GM21825 (cell line): Measurements from ENCODE around the gene NEU2.
"Not testable (repeated sequence)": the region's sequence is repeated elsewhere in the genome, so short reads cannot be mapped to it uniquely, and the experiment has no call there.

Source experiments
- ATAC-seq: cut with Tn5 transposase; IDR thresholded peaks from one replicate; pipeline ENCODE4 v1.9.1; 2021; ENCODE audit warnings: mild to moderate bottlenecking, moderate library complexity; ENCODE audit not compliant: unreplicated experiment

NEU2 gene

DNA sequence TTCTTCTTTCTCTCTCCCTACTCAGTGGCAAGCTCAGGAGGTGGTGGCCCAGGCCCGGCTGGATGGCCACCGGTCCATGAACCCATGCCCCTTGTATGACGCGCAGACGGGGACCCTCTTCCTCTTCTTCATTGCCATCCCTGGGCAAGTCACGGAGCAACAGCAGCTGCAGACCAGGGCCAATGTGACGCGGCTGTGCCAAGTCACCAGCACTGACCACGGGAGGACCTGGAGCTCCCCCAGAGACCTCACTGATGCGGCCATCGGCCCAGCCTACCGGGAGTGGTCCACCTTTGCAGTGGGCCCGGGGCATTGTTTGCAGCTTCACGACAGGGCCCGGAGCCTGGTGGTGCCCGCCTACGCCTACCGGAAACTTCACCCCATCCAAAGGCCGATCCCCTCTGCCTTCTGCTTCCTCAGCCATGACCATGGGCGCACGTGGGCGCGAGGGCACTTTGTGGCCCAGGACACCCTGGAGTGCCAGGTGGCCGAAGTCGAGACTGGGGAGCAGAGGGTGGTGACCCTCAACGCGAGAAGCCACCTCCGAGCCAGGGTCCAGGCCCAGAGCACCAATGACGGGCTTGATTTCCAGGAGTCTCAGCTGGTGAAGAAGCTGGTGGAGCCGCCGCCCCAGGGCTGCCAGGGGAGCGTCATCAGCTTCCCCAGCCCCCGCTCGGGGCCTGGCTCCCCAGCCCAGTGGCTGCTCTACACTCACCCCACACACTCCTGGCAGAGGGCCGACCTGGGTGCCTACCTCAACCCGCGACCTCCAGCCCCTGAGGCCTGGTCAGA, 1.8 kb downstream of the NEU2 start:
- no peak for ATAC-seq

DNA sequence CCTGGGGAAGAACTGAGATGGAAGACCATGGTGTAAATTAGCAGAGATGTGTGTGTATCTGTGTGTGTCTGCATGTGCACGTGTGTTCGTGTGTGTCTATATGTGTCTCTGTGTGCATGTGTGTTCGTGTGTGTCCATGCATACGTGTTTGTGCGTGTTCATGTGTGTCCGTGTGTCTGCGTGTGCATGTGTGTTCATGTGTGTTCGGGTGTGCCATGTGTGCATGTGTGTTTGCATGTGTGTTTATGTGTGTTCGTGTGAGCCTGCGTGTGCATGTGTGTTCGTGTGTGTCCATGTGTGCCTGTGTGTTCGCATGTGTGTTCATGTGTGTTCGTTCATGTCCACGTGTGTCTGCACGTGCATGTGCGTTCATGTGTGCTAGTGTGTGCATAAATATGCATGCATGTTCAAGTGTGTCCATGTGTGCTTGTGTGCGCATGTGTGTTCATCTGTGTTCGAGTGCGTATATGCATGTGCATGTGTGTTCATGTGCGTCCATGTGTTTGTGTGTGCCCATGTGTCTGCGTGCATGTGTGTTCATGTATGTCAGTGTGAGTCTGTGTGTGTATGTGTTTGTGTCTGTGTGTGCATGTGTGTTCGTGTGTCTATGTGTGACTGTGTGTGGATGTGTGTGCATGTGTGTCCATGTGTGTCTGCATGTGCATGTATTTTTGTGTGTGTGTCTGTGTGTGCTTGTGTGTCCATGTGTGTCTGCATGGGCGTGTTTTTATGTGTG, 3.1 kb downstream of the NEU2 start:
- ATAC-seq, result no peak

DNA sequence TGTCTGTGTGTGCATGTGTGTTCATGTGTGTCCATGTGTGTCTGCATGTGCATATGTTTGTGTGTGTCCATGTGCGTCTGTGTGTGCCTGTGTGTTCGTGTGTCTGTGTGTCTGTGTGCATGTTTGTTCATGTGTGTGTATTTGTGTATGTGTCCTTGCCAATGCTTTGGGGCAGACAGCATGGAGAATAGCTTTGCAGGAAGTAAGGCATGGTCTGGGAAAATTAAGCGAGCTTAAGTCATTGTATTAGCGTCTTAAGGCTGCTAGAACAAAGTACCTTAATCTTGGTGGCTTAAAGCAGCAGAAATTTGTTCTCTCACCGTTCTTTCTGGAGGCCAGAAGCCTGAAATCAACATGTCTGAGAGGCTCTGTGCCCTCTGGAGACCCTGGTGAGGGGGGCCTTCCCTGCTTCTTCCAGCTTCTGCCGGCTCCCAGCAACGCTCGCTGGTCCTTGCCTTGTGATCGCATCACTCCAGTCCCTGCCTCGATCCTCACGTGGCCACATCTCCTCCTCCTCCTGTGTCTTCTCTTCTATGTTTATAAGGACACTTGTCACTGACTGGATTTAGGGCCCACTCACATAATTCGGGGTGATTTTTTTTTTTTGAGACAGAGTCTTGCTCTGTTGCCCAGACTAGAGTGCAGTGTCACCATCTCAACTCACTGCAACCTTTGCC, 3.8 kb downstream of the NEU2 start:
- no peak for ATAC-seq

DNA sequence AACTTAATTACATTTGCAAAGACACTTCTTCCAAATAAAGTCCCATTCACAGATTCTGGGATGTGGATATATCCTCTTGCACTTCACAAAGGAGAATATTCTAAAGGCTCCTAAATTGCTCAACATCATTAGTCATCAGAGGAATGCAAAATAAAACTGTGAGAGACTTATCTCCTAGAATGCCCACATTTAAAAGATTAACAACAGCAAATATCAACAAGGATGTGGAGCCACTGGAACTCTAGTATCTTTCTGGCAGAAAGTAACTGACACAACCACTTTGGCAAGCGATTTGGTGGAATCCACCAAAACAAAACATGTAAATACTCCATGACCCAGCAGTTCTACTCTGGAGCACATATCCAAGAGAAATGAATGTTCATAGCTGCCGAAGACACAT, 4.6 kb downstream of the NEU2 start:
- ATAC-seq, result no peak

DNA sequence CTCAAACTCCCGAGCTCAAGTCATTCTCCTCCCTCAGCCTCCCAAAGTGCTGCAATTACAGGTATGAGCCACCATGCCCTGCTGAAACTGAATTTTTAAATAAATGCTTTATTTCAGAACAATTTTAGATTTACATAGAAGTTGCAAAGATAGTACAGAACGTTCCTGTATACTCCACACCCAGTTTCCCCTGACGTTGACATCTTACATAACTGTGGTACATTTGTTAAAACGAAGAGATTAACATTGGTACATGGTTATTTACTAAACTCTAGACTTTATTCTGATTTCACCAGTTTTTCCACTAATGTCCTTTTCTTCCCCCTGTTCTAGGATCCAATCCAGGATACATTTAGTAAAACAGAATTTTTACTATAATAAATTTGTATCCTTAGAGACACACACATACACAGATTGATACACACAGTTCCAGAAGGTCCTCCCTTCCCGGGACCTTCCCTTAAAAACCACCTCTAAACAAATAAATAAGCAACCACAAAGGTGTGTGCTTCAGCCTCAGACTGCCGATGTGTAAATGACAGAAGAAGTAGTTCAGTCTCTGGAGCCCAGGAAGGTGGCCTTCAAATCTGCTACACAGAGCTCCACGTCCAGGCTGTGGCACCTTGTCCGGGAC, 6.9 kb downstream of the NEU2 start:
- no peak for ATAC-seq

DNA sequence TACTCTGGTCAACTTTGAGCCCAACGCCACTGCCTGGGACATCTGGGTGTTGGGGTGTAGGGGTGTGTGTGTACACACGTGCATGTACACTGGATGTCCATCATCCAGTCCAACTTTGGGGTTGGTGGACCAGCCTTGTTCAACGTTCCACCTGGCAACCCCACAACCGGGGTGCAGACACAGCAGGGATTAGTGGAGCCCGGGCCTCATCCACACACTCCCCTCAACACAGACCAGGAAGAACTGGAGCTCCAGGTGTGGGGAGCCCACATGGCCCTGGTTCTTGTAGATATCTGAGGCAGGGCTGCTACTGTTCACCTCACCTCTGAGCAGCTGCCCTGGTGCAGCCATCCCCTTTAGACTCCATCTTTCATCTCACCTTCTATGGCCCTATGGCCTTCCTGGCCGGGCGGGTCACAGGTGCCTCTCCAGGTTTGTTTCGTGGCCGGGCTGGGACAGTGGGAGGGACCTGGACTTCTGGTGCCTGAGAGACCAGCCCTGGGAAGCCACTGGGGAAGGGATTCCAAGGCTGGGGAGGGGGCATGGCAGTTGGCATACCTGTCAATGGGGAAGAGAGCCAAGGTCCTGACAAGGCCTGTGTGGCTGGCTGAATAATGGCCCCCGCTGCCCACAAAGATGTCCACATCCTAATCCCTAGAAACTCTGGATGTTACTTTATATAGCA, 7.5 kb downstream of the NEU2 start:
- no peak for ATAC-seq

DNA sequence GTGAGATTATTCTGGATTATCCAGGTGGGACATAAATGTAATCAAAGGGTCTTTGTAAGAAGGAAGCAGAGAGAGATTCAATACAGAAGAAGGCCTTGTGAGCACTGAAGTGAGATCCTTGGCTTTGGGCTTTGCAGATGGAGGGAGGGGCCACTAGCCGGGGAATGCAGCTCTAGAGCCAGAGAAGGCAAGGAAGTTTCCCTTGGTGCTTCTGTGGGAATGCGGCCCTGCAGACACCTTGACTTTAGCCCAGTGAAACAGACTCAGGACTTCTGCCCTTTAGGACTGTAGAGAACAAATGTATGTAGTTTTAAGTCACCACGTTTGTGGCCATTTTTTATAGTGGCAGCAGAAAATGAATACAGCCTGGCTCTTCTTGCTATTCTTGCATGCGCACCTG, 8.1 kb downstream of the NEU2 start:
- no peak for ATAC-seq

DNA sequence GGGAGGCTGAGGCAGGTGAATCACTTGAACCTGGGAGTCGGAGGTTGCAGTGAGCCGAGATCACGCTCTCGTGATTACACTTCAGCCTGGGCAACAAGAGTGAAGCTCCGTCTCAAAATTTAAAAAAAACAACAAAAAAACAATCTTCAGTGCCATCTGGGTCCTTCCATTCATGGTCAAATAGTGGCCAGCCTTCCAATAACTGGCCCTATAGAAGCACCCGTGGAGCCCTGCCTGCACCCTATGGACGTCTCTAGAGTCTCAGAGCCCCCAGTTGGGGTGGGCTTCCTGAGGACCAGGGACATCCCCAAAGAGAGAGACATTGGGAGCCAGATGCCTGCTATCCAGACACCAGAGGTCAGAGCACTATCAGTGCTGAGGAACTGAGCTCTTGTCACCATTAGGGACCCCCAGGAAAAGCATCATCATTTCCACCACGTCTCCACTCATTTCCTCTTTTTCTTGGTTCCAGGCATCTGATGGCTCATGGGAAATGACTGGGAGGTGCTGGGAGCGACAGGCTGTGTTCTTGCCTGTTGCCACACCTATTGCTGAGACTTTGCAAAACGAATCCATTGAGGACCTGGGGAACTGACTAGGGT, 9.4 kb downstream of the NEU2 start:
- no peak for ATAC-seq

DNA sequence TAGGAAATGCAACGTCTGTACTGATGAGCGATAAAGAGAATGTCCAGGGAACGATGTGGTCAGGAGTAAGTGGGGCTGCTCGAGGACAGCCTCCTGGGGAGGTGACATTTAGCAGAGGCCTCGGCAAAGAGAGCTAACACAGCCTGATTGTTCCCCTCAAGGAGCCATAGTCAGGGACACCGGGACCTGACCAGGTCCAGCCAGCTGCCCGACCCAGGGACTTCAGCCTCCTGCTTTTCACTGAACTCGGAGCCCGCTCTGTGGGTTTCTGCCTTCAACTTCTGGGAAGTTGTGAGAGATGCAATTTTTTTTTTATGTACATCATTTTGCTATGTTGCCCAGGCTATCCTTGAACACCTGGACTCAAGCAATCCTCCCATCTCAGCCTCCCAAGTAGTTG, 10.1 kb downstream of the NEU2 start:
- no peak for ATAC-seq

DNA sequence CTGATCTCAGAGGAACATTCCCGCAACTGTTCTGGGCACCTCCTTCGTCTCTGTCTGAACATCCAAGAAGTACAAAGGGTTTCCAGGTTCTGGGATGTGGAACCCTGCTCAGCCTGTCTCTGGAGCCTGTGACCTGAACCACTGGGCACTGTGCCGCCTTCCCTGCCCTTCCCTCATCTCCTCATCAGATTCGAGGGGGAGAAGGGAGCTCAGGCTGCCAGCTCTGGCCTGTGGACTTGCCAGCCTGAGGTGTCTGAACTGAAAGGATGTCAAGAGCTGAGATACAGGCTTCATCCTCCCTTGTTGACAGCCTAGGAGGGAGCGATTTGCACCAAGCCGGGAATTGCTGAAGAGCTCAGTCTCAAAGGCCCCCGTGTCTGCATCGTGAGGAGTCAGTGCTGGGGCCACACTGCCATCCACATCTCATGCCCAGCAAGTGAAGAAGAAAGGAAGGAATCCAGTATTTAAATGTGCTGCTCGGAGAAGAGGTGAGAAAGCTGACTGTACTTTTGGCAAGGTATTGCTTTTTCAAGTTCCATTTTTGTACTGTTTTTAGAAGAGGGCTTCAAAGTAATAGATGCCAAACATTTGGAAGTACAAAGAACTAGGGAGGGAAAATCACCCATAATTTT, 12.6 kb downstream of the NEU2 start:
- ATAC-seq, result no peak

DNA sequence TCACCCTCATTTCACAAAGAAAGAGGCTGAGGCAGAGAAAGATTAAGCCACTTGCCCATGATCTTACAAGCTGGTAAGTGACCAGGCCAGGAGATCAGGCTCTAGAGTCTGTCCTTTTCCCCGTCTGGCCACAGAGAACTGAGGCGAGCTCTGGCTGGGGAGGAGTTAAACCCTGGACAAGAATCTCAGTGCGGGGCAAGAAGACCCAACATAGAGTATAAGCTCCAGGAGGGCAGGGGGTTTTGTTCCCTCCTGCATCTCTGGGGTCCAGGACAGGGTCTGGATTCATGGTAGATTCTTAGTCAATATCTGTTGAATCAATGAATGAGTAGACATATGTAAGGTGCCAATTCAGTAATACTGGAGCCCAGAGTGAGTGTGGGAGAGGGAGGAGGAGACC, 14.7 kb downstream of the NEU2 start:
- no peak for ATAC-seq

DNA sequence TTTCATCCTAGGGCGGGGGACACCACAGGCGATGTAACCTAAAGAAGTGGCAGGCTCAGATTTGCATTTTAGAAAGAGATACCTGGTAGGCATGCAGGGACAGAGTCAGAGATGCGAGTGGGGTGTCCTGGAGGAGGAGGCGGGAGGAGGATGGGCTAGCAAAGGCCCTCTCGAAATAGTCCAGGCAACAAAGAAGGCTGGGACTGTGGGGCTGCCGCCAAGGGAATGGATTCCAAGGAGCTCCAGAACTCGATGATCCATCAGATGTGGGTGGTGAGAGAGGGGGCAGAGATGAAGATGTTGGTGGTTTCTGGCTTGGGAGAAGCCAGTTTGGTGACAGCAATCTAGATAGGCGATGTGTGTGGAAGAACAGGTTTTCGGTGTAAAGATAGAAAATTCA, 15.2 kb downstream of the NEU2 start:
- ATAC-seq, result no peak

DNA sequence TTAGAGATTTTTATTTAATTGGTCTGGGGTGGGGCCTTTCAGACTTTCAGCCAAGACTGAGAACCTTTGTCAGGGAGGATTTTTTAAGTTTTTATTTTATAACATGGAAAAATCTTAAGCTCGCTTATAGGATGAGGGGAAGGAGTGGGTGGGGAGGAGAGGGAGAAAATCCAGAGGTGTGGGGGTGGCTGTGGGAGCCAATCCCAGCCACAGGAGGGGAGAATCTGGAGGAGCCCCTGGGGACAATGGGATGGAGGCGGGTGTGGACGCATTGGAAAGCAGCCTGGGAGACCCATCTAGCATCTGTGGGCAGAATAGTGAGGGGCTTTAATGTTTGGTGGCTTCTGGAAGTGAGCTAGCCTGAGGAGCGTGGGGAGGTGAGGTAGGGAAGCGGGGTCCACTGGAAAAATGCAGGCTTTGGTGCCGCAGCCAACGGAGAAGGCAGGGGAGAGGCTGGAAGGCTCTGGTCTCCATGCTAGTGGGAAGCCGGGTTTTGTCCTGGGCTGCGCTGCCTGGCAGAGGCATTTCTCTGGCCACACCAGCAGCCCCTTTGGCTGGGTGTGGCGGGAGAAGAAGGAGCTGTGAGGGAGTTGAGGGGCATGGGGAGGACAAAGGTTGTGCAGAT, 16.2 kb downstream of the NEU2 start:
- ATAC-seq, result no peak

DNA sequence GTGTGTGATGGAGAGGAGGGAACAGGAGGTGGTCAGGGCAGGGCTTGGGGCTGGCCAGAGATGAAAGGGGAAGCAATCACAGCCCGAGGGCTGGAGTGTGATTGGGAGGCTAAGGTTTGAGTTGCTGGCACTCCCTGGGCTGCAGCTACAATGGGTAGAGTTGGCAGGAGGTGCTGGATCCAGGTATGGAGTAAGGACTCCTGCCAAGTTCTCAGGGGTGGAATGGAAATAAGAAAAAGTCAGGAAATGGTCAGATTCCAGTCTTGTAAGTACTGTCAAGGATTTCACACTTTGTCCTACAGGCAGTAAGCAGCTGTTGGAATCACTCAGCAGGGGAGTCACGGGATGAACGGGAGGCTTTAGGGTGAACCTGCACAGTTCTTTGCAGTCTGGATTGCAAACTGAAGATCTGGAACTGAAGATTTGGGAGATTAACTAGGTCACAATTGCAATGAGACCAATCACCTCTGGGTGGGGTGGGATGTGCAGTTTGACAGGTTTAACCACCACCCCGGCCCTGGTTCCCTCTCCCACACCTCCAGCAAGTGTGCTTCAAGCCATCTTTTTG, 16.8 kb downstream of the NEU2 start:
- no peak for ATAC-seq

DNA sequence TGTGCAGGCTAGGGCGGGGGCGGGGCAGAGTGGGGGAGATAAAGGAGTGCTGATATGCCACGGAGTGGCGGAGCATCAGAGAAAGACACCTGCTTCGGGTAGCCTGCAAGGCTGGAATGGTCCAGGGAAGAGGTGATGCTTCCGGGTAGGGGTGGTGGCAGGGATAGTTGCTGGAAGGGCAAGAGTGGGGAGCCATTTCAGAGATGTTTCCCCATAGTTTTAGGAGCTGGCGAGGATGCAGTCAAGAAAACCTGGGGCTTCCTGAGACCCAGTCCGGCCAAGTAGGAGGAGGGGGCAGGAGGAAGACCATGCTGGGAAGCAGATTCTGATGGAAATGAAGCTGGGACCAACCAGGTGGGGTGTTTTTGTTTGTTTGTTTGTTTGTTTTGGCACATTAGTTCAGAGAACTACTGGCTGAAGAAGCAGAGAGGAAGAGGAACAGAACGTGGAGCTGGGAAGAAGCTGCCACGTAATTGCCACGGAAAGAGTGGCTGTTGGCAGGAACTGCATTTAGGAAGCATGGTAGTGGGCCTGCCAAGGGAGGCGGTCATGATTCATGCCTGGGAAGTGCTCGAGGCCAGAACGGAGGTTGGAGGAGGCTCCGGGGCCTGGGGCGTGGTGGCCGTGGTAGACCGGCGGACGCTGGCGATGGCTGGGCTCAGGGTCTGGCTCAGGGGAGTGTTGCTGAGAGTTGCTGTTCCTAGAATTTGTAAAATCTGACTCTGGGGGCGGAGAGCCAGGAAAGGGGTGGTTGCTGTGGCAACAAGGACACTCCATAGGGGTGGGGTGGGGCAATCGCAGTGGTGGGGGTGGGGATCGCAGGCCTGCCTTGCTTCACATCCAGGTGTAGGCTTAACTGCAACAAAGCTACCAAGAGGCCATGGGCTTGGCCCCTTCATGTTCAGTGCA, 19.0 kb downstream of the NEU2 start:
- no peak for ATAC-seq

DNA sequence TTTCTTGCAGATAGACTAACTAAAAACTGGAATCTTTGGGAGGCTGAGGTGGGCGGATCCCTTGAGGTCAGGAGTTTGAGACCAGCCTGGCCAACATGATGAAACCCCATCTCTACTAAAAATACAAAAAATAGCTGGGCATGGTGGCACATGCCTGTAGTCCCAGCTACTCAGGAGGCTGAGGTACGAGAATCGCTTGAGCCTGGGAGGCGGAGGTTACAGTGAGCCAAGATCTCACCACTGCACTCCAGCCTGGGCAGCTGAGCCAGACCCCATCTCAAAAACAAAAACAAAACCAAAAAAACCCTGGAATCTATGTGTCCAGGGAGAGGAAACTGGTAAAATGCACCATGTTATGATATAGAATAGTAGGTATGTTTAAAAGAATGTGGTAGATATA, 20.0 kb downstream of the NEU2 start:
- ATAC-seq, result not testable (repeated sequence)

DNA sequence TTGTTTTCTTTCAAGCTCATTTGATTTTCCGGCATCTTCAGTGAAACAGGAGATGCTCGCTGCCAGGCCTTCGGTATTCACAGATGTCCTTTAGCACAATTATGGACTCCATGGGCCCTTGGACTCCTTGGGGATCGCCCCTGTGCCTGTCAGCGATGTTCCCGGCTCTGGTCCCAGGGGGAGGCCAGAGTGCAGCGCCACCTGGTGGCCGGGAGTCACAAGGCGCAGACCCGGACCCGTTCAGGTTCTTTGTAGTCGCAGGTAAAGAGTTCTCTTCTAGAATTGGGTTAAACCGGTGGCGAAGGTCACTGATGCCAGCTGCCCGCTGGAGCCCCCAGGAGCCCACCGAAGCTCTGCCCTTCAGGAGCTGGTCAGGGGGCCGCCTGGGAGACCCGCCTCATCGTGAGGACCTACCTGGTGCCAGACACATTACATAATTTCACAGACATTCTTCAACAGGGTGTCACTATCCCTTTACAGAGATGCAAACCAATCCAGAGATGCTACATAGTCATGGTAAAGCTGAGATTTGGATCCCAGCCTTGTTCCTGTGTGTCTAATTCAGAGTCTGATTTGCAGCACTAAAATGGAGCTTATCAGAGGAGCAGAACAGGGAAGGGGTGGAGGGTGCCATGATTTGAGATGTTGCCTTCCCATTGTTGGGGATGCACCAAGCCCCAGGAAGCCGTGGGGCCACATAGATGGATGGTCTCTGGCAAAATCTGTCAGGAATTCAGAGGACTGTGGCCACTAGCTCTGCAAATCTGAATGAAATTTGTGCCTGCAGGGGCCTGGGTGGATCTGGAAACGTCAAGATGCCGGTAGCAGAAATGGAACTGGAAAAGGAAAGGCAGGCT, 21.7 kb downstream of the NEU2 start:
- no peak for ATAC-seq
